ENCODE data around the gene GPC3.

Gene GPC3

DNA sequence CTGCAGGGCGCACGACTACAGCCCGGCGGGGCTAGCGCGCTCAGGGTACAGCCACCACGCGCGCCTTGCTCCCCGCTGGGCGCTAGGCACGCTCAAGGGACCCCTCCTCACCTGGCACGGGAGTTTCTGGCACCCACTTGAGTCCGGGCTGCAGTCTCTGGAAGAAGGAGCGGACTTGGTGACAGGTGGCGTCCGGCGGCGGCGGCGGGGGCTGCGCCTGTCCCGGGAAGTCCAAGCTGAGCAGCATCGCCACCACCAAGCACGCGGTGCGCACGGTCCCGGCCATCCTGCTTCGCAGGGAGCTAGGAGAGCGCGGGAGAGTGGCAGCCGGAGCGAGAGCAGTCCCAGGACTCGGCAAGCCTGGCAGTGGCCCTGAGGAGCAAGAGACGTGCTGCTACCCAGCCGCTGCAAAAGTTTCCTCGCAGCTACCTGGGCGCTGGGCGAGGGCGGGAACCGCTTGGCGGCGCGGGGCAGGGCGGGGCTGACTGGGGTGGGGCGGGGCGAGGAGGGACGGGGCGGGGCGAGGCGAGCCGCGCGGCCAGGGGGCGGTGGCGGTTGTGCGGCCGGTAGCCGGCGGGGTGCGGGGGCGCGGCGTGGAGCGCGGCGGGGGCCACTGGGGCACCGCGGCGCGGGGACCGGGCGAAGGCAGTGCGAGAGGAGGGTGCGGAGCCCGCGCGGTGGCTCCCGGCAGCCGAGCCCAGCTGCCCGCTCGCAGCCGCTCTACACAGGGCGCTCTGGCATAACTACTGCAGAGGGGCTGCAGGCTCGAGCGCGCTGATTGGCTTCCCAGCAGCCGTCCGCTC lies at the start of gene GPC3:
Gene GPC3, minus strand, starts transcription at position 431 of the 803 bp plus-strand sequence.
- TF ChIP-seq NFRKB (IDR thresholded peaks at IDR 0.05) = no peak
- no peak for TF ChIP-seq SP1 (IDR thresholded peaks at IDR 0.05)
- TF ChIP-seq L3MBTL2 (conservative IDR thresholded peaks at IDR 0.05) = peak; percentile 100
- no peak for TF ChIP-seq HDGF (IDR thresholded peaks at IDR 0.05; ENCODE audit: borderline replicate concordance)
- TF ChIP-seq FOXA1 (IDR thresholded peaks at IDR 0.05) = no peak
- TF ChIP-seq ZNF384 (IDR thresholded peaks at IDR 0.05) = no peak
- TF ChIP-seq LEF1 (IDR thresholded peaks at IDR 0.05; ENCODE audit: borderline replicate concordance) = no peak
- TF ChIP-seq ARNT (IDR thresholded peaks at IDR 0.05) = no peak
- peak; percentile 12; the same call in 1 of the 2 replicates for TF ChIP-seq CTBP1 (IDR thresholded peaks at IDR 0.05; ENCODE audit: borderline replicate concordance)
- TF ChIP-seq, protein P1, sequence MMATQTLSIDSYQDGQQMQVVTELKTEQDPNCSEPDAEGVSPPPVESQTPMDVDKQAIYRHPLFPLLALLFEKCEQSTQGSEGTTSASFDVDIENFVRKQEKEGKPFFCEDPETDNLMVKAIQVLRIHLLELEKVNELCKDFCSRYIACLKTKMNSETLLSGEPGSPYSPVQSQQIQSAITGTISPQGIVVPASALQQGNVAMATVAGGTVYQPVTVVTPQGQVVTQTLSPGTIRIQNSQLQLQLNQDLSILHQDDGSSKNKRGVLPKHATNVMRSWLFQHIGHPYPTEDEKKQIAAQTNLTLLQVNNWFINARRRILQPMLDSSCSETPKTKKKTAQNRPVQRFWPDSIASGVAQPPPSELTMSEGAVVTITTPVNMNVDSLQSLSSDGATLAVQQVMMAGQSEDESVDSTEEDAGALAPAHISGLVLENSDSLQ (IDR thresholded peaks at IDR 0.05) = no peak
- DNase-seq (ENCODE audit: extremely low spot score) = peak; percentile 85
- ChIA-PET CTCF (interaction anchor here (1.2 to 1.4 kb wide), 3 partner anchors 12 to 42 kb away, joined by 3 to 8 read pairs (median 3); no protein-coding TSS in a partner anchor), POLR2A (no interaction called here)

DNA sequence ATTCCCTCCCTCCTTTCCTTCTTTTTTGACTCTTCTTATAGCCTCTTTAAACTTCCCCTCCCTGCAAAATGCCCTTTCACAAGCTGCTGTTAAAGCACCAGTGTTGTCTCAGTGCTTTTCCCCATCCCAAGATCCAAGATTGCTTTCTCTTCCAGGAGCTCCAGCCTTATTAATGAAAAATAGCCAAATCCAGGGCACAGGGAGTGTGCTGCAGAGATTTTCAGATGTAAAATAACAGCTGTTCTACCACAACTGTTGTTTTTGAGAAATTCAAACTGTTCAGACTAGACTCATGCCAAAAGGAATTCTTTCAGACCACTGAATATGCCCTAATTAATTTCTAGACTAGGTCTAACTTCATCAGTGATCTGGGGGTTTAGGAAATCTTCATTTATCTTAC lies 47.0 kb upstream of the GPC3 start:
- TF ChIP-seq ARNT (IDR thresholded peaks at IDR 0.05) (no peak), SP1 (IDR thresholded peaks at IDR 0.05) (no peak), FOXM1 (IDR thresholded peaks at IDR 0.05; ENCODE audit: borderline replicate concordance) (no peak), FOXA1 (IDR thresholded peaks at IDR 0.05) (no peak), HDGF (IDR thresholded peaks at IDR 0.05; ENCODE audit: borderline replicate concordance) (no peak), BHLHE40 (IDR thresholded peaks at IDR 0.05; ENCODE audit: borderline replicate concordance) (no peak), LEF1 (IDR thresholded peaks at IDR 0.05; ENCODE audit: borderline replicate concordance) (no peak), L3MBTL2 (conservative IDR thresholded peaks at IDR 0.05) (no peak), NFRKB (IDR thresholded peaks at IDR 0.05) (no peak), FOXK2 (IDR thresholded peaks at IDR 0.05) (no peak), ELF4 (IDR thresholded peaks at IDR 0.05) (no peak), TARDBP (IDR thresholded peaks at IDR 0.05) (no peak), SUZ12 (IDR thresholded peaks at IDR 0.05) (no peak), ZNF384 (IDR thresholded peaks at IDR 0.05) (no peak), CTBP1 (IDR thresholded peaks at IDR 0.05; ENCODE audit: borderline replicate concordance) (no peak)
- TF ChIP-seq, protein P1 (IDR thresholded peaks at IDR 0.05) = no peak

GRCh38 chrX:134026565-134027311 lies 41.3 kb upstream of the GPC3 start:
- POLR2A ChIA-PET = interaction anchor here (1.2 to 1.5 kb wide), 3 partner anchors 27 to 100 kb away, joined by 3 to 5 read pairs (median 4); no protein-coding TSS in a partner anchor

More for the DNA sequence above, 47.0 kb upstream of the GPC3 start:
- ChIA-PET CTCF (no interaction called here), POLR2A (no interaction called here)
- no peak for DNase-seq (ENCODE audit: extremely low spot score)

GRCh38 chrX:134025986-134026545 lies 40.7 kb upstream of the GPC3 start:
- TF ChIP-seq HDGF (IDR thresholded peaks at IDR 0.05; ENCODE audit: borderline replicate concordance) = no peak
- no peak for TF ChIP-seq ARNT (IDR thresholded peaks at IDR 0.05)
- no peak for TF ChIP-seq CTBP1 (IDR thresholded peaks at IDR 0.05; ENCODE audit: borderline replicate concordance)
- TF ChIP-seq, protein P1 (IDR thresholded peaks at IDR 0.05) = no peak
- TF ChIP-seq LEF1 (IDR thresholded peaks at IDR 0.05; ENCODE audit: borderline replicate concordance) = no peak
- TF ChIP-seq ZNF384 (IDR thresholded peaks at IDR 0.05) = no peak
- TF ChIP-seq TARDBP (IDR thresholded peaks at IDR 0.05) = no peak
- no peak for DNase-seq (ENCODE audit: extremely low spot score)
- POLR2A ChIA-PET = interaction anchor here (1.2 to 1.5 kb wide), 3 partner anchors 26 to 99 kb away, joined by 3 to 5 read pairs (median 4); no protein-coding TSS in a partner anchor
- CTCF ChIA-PET = interaction anchor here (0.6 to 3.0 kb wide), 32 partner anchors 8 to 580 kb away, joined by 3 to 30 read pairs (median 5); partner anchors contain the start of gene GPC3

More at GRCh38 chrX:134026565-134027311, 41.3 kb upstream of the GPC3 start:
- no peak for TF ChIP-seq SUZ12 (IDR thresholded peaks at IDR 0.05)
- no peak for TF ChIP-seq ARNT (IDR thresholded peaks at IDR 0.05)
- no peak for TF ChIP-seq SP1 (IDR thresholded peaks at IDR 0.05)
- no peak for TF ChIP-seq LEF1 (IDR thresholded peaks at IDR 0.05; ENCODE audit: borderline replicate concordance)
- no peak for TF ChIP-seq ELF4 (IDR thresholded peaks at IDR 0.05)
- no peak for TF ChIP-seq L3MBTL2 (conservative IDR thresholded peaks at IDR 0.05)
- TF ChIP-seq FOXA1 (IDR thresholded peaks at IDR 0.05) = no peak
- TF ChIP-seq NFRKB (IDR thresholded peaks at IDR 0.05) = no peak
- no peak for TF ChIP-seq ZNF384 (IDR thresholded peaks at IDR 0.05)
- no peak for TF ChIP-seq HDGF (IDR thresholded peaks at IDR 0.05; ENCODE audit: borderline replicate concordance)
- TF ChIP-seq BHLHE40 (IDR thresholded peaks at IDR 0.05; ENCODE audit: borderline replicate concordance) = no peak
- TF ChIP-seq FOXK2 (IDR thresholded peaks at IDR 0.05) = no peak
- no peak for TF ChIP-seq TARDBP (IDR thresholded peaks at IDR 0.05)
- TF ChIP-seq CTBP1 (IDR thresholded peaks at IDR 0.05; ENCODE audit: borderline replicate concordance) = no peak
- TF ChIP-seq, protein P1 (IDR thresholded peaks at IDR 0.05) = no peak
- TF ChIP-seq FOXM1 (IDR thresholded peaks at IDR 0.05; ENCODE audit: borderline replicate concordance) = no peak
- peak; percentile 73 for DNase-seq (ENCODE audit: extremely low spot score)
- CTCF ChIA-PET = interaction anchor here (0.6 to 3.0 kb wide), 32 partner anchors 8 to 580 kb away, joined by 3 to 30 read pairs (median 5); partner anchors contain the start of gene GPC3

Data from HEK293T (cell line).